HG03135 (cell line): ENCODE measurements around the gene TASP1.

Source experiments
- ATAC-seq: cut with Tn5 transposase; IDR thresholded peaks from one replicate; pipeline ENCODE4 v1.9.1; 2021; ENCODE audit warnings: mild to moderate bottlenecking, moderate library complexity; ENCODE audit not compliant: unreplicated experiment

The TASP1 gene

DNA sequence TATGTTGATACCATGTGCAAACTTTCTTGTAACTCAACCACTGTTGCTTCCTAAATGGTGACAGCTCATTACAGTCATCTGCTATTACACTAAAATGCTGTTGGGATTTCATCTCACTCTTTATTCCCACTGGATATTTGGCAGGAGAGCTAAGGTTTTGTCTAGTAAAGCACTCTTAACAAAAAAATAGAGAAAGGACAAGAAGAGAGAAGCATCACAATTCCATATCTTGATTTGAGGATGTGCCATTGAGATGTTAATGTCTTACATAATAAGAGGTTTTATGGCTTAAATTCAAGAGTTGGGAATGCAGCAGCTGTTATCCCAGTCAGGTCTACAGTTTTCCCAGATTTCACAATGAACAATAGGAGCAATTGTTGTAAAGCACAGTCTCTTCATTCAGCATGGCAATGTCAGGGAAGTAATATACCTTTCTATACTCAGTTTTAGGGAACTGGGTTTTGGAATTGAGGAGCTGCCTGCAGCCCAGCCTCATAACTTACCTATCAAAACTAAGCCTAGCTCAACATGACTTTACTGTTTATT is 282.7 kb downstream of the TASP1 start:
- ATAC-seq, result no peak

DNA sequence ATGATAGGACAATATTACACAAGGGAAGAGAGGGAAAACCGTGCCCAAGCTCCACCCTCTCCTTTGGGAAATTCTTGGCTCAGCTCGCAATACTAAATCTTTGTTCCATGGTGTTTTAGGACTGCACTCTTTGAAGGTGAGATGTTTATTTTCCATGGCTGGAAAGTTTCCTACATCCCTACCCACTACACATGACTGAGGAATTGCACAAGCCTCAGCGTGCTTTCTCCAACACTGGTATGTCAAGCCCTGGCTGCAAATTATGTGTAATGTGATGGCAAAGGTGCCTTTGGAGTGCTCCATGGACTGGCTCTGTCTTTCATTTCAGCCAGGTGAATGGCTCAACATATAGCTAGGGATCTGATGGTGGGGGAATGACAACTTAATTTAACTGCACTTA is 283.3 kb downstream of the TASP1 start:
- ATAC-seq, result no peak

DNA sequence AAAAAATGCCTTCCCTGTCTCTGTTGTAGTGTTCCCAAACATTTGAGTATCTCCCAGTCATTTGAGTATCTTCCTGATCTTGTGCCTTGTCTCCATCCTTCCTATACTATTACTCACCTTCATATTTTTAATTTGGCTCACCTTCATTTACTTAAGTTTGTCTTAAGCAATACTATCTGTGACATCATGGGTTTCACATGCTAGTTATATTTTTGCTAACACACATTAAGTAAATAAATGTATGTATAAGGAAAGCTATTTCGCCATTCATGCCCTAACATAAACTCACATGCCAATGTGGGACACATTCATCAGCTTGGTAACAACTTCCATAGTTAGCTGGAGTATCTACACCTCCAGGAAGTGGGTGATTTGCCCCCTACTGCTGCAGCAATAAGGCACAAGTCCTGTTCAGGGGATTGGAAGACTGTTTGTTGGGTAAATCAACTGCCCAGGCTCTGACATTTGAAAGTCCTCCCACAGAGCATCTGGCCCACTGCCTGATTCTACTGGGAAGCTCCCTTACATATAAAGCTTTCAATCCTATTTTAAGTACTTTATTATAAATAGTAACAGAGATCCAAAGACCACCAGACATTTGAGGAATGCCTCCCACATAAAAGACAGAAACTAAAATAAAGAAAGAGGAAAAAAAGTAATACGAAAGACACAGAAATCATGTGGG is 285.3 kb downstream of the TASP1 start:
- ATAC-seq, result no peak

DNA sequence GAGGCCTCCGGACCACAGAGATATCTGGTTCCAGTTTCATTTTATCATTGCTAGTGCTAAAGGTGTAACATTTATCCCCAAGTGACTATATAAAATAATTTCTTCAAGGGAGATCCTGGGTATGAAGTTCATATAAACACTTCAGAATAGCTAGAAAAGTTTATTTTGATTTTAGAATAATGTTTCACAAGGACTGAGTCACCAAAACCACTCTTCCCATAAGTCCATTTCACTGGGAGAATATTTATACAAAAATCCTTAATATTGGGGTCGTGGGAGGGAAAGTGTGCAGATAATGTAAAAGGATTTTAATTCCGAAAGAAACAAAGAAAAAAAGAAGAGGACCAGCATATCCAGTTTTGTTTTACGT is 289.5 kb downstream of the TASP1 start:
- ATAC-seq, result no peak

DNA sequence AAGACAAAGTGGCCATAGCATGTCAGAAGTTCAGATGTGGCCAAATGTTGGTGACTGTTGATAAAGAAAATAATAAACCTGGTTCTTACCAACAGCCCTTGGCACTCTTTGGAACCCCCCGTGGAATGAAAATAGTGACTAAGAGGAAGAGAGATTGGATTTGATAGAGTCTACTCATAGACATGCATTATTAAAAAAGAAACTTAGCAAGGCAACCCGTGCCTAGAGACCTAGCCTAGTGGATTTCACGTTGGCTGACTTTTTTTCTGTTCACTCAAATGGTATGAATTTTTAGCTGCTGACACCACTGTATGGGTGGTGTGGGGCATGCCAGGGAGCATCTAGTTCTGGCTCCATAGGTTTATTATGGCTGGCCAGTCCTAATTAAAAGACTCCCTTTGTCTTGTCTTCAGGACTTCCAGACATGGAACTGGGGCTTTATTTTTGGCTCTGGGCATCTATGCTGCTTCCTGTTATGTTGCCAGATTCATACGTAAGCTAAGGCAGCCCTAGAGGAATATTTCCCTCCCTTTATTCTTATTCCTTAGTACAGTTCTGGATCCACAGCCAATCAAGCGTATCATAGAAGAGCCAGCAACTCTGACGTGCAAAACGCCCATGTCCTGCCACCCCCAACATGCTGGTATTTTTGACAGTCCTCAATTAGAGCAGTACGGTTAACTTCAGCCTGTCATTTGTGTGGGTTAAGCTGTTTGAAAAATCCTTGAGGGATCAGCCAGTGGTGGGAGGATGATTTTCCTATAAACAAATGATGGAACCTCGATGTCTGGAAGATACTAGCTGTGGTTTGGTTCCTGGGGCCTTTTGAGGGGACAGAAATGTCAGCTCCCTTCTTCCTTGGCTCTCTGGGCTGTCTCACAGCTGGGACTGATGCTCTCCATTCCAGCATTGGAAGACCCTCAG is 290.2 kb downstream of the TASP1 start:
- ATAC-seq, result no peak

DNA sequence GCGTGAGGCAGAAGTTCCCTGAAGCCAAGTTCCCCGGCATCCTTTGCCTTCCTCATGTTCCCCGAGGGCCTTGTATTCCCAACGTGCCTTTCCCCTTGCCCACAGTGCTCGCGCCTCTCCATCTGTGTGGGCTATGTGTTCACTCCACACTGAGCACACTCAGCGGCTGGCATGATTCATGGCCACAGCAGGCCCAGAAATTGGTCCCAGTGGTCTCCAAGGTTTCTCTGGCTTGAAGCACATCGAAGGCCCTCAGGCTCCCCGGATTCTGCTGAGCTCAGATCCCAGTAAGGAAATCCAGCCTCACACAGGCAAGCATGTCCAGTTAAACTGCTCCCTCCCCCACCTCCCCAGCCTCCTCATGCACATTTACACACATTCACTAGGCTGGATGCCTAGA is 294.1 kb downstream of the TASP1 start:
- ATAC-seq, result no peak

DNA sequence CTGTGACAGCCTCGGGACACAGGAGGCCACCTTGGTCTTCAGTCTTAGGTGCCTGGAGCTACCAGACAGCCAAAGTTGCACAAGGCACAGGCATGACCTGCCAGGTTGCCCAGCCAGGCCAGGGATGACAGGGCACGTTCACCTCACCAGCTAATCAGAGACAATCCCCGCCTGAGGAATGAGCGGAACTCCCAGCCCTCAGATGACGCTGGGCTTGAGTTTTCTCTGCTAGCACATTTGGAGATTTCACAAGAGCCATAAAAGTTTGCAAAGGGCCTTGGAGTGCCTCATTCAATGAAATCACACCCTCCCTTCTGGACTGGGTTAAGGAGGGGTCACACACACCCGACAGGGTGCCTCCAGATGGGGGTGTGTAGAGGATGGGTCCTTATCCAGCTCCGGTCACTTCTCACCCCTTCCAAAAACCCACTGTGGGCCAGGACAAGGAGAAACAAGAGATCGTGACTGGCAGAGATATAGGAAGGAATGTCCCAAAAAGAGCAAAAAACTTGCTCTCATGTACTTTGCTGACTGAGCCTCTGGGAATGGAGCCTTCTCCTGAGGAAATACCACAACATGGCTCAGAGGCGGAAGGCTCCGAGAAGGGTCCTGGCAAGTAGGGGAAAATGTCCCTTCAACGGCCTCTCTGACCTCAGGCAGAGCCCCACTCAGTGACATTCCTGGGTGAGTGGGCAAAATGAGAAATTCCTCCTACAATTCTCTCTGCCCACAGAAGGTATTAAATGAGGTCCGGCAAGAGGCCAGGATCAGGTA is 296.1 kb downstream of the TASP1 start:
- ATAC-seq, result no peak

DNA sequence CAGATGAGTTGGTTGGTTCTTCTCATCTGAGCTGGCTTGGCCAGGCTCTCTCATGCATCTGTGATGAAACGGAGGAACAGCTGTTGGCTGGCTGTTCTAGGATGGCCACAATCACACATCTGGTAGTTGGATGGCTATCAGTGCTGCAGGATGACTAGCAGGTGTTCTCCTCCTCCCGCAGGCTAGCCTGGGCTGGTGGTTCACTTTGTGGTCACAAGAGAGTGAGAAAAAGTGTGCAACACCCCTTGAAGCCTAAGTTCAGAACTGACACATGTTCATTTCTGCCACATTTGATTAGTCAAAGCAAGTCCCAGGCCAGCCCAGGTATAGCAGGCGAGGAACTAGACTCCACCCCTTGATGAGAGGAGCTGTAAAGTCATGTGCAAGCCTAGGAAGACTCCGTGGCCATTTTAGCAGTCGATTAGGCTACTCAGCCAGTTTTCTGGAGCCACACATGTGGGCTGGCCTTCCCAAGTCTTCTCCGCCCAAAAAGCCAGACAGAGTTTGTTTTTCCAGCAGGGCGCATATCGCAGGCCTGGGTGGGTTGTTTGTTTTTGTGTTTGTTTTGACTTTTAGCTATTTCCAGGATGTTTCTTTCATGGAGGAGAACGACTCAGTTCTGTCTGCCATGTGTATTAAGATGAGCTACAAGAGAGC is 296.9 kb downstream of the TASP1 start:
- ATAC-seq, result no peak

DNA sequence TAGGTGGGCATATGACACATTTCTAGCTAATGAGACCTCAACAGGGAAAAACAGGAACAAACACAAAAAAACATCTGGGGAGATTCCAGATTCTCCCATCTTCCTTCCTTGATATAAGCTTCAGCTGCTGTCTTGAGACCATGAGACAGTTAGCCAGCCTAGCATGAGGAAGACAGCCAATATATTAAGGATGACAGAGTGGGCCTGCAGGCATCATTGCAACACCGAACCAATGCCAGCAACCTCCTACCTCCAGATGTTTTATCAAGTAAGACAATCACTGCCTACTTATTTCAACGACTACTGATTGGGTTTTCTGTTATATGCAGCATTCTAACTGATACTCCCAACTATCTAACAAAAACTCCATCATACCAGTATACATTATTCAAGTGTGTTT is 298.6 kb downstream of the TASP1 start:
- no peak for ATAC-seq
